ENCODE results near the gene NXPH1. TPM values are rescaled to one million over a fixed set of nuclear protein-coding genes. Genes with fewer than 3 reads are reported as not detected.

The NXPH1 gene
- total RNA-seq, 1 donor from 2014 or later, result 0.32 TPM

DNA sequence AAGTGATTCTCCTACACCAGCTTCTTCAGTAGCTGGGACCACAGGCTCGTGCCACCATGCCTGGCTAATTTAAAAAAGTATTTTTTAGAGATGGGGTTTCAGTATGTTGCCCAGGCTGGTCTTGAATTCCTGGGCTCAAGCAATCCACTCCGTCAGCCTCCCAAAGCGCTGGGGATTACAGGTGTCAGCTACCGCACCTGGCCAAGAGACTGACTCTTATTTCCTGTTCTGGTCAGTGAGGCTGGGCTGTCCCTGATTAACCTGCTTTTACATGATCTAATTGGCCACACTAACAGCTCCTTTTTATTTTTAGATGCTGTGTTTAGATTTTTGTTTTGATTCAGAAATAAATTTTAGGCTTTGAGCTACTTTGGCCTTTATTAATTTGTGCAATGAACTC, 203.9 kb downstream of the NXPH1 start:
- Histone ChIP-seq H3K4me1 (no peaks in the 10 kb centered on the region), H3K27ac (no peak overlapping the region), H3K9me3 (no peaks in the 10 kb centered on the region), H3K27me3 (no peaks in the 10 kb centered on the region), H3K36me3 (no peaks in the 10 kb centered on the region), H3K4me3 (no peak overlapping the region)
- DNase-seq (ENCODE audit: low spot score in 2 of 2), result no peak
- intact Hi-C loops (cut with DNase I), result no loop called here
- TF ChIP-seq, protein P1, sequence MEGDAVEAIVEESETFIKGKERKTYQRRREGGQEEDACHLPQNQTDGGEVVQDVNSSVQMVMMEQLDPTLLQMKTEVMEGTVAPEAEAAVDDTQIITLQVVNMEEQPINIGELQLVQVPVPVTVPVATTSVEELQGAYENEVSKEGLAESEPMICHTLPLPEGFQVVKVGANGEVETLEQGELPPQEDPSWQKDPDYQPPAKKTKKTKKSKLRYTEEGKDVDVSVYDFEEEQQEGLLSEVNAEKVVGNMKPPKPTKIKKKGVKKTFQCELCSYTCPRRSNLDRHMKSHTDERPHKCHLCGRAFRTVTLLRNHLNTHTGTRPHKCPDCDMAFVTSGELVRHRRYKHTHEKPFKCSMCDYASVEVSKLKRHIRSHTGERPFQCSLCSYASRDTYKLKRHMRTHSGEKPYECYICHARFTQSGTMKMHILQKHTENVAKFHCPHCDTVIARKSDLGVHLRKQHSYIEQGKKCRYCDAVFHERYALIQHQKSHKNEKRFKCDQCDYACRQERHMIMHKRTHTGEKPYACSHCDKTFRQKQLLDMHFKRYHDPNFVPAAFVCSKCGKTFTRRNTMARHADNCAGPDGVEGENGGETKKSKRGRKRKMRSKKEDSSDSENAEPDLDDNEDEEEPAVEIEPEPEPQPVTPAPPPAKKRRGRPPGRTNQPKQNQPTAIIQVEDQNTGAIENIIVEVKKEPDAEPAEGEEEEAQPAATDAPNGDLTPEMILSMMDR (IDR thresholded peaks at IDR 0.05), result no peak

DNA sequence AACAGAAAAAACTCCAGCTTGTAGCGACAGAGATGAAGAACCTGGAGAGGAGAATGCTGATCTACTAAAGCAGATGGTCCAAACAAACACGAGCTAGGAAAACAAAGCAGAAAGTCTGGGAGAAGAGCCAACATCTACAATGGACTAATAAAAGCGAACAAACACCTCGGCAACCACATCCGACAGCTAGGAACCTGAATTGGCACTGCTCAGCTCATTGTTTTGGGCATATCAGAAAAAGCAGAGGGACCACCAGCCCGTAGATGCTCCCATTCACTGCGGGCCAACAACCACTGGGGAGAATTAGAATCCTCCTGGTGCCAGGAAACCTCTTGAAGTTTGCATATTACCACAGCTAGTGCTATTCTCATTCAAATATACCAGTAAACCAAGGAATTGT, 204.7 kb downstream of the NXPH1 start:
- no peak overlapping the region for H3K27ac ChIP-seq

DNA sequence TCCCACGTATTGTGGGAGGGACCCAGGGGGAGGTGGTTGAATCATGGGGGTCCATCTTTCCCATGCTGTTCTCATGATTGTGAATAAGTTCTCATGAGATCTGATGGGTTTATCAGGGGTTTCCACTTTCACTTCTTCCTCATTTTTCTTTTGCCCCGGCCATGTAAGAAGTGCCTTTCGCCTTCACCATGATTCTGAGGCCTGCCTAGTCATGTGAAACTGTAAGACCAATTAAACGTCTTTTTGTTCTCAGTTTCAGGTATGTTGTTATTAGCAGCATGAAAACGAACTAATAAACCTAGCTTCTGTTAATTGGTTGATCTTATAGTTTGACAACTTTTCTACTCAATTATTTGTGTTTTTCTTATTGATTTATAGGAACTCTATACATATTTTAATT, 206.3 kb downstream of the NXPH1 start:
- H3K9me3 ChIP-seq, result no peaks in the 10 kb centered on the region
- no peak for DNase-seq (ENCODE audit: low spot score in 2 of 2)
- H3K27me3 ChIP-seq, result no peaks in the 10 kb centered on the region
- H3K4me3 ChIP-seq, result no peak overlapping the region
- TF ChIP-seq, protein P1 (IDR thresholded peaks at IDR 0.05), result no peak
- H3K4me1 ChIP-seq, result no peaks in the 10 kb centered on the region
- intact Hi-C loops (cut with DNase I), result no loop called here
- no peak overlapping the region for H3K27ac ChIP-seq
- no peaks in the 10 kb centered on the region for H3K36me3 ChIP-seq

More for the DNA sequence above, 204.7 kb downstream of the NXPH1 start:
- intact Hi-C loops (cut with DNase I), result no loop called here
- TF ChIP-seq, protein P1 (IDR thresholded peaks at IDR 0.05), result no peak
- Histone ChIP-seq H3K9me3 (no peaks in the 10 kb centered on the region), H3K36me3 (no peaks in the 10 kb centered on the region), H3K27me3 (no peaks in the 10 kb centered on the region), H3K4me3 (no peak overlapping the region), H3K4me1 (no peaks in the 10 kb centered on the region)
- DNase-seq (ENCODE audit: low spot score in 2 of 2), result no peak

DNA sequence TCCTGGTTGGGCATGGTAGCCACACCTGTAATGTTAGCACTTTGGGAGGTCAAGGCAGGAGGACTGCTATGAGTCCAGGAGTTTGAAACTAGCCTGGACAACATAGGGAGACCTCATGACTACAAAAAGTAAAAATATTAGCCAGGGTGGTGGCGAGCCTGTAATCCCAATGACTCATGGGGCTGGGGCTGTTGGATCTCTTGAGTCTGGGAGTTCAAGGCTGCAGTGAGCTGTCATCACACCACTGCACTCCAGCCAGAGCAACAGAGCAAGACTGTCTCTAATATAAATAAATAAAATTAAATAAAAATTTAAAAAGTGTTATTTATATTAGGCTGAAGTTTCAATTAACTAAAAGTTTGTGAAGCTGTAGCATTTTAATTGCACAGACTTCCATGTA, 207.3 kb downstream of the NXPH1 start:
- no peaks in the 10 kb centered on the region for H3K27me3 ChIP-seq
- no peak overlapping the region for H3K27ac ChIP-seq
- TF ChIP-seq, protein P1 (IDR thresholded peaks at IDR 0.05), result no peak
- DNase-seq (ENCODE audit: low spot score in 2 of 2), result no peak
- H3K9me3 ChIP-seq, result no peaks in the 10 kb centered on the region
- H3K4me3 ChIP-seq, result no peak overlapping the region
- H3K36me3 ChIP-seq, result no peaks in the 10 kb centered on the region
- no peaks in the 10 kb centered on the region for H3K4me1 ChIP-seq
- intact Hi-C loops (cut with DNase I), result no loop called here

DNA sequence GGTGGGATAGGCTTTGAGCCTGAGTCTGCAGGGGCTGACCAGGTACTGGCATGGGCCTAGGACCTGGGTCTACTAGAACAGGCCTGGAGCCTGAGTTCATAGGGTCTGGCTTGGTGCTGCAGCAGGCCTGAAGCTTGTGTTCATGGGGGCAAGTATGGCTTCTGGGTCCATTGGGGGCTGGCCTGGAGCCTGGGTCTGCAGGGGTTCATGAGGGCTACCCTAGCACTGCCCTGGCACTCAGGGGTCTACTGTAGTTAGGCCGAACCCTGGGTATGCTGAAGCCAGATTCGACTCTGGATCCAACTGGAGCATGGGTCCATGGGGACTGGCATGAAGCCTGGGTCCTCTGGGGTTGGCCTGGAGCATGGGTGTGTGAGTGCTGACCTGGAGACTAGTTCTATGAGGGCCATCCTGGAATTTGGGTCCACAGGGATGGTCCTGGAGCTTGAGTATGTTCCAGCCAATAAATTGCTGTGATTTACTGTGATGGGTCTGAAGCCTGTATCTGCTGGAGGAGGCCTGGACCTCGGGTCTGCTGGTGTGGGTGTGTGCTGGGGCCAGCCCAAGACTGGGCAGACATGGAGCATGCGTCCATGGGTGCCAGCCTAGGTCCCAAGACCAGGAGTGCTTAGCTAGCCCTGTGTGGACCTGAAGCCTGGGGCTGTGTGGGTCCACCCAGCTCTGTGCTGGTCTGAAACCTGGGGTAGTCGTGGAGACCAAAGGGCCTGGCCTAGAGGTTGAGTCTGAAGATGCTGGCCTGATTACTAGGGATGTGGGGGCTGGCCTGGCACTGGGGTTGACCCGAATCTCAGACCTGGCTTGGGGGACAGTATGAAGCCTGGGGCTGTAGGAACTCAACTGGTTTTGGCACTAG, 235.5 kb downstream of the NXPH1 start:
- no peak for DNase-seq (ENCODE audit: low spot score in 2 of 2)
- intact Hi-C loops (cut with DNase I), result no loop called here
- TF ChIP-seq, protein P1 (IDR thresholded peaks at IDR 0.05), result no peak
- no peaks in the 10 kb centered on the region for H3K27me3 ChIP-seq
- no peaks in the 10 kb centered on the region for H3K36me3 ChIP-seq
- no peaks in the 10 kb centered on the region for H3K9me3 ChIP-seq
- no peaks in the 10 kb centered on the region for H3K4me1 ChIP-seq
- H3K27ac ChIP-seq, result no peak overlapping the region
- H3K4me3 ChIP-seq, result no peak overlapping the region

All from ascending aorta (tissue), 2 donors.